HL-60 (cell line): ENCODE data around the gene COX4I1.
A peak's percentile ranks its signal among the peaks of the same experiment; 100 is the strongest.

Experiments
- DNase-seq, 2 experiments: peaks; one replicate each; pipeline ENCODE4 v3.0.0-alpha.2; 2010 to 2020; ENCODE audit warnings: low read depth in 1 of 2, low spot score in 1 of 2
- H3K27ac ChIP-seq: fragments of 250-450 bp; sonication (Bioruptor Pico); replicated peaks from 2 replicates; pipeline ENCODE4 v1.5.1; 2020; ENCODE audit warnings: mild to moderate bottlenecking, moderate library complexity
- H3K27me3 ChIP-seq: fragments of 250-450 bp; sonication (Bioruptor Pico); 2 replicates; pipeline ENCODE4 v1.5.1; 2021; ENCODE audit warnings: mild to moderate bottlenecking, moderate library complexity; ENCODE audit not compliant: insufficient read depth, poor library complexity, severe bottlenecking
- H3K4me3 ChIP-seq: replicated peaks from 2 replicates; pipeline ENCODE4 v1.5.1; 2011; ENCODE audit warnings: mild to moderate bottlenecking, control low read depth, low read length; ENCODE audit not compliant: insufficient read depth
- CTCF ChIP-seq: IDR thresholded peaks from one replicate; pipeline ENCODE4 v1.5.1; 2011; ENCODE audit warnings: low read length, control low read depth, inconsistent platforms; ENCODE audit not compliant: insufficient read depth
- GABPA ChIP-seq: IDR thresholded peaks from 2 replicates; pipeline ENCODE4 v1.6.1; 2012; ENCODE audit warnings: low read depth
- POLR2AphosphoS5 ChIP-seq: IDR thresholded peaks from 2 replicates; pipeline ENCODE4 v1.6.1; 2012; ENCODE audit warnings: low read depth
- REST ChIP-seq: IDR thresholded peaks from 2 replicates; pipeline ENCODE4 v1.6.1; 2012; ENCODE audit warnings: low read depth; ENCODE audit not compliant: insufficient replicate concordance
- SPI1 ChIP-seq: IDR thresholded peaks from 2 replicates; pipeline ENCODE4 v1.6.1; 2012; ENCODE audit warnings: low read depth, mild to moderate bottlenecking, borderline replicate concordance

COX4I1 gene

GRCh38 chr16:85830821-85831220 lies 31.3 kb downstream of the COX4I1 start:
- Histone ChIP-seq H3K4me3 (no peak overlapping the region), H3K27me3 (no peaks in the 10 kb centered on the region), H3K27ac (no peak overlapping the region)
- TF ChIP-seq REST = no peak
- no peak for TF ChIP-seq POLR2AphosphoS5
- no peak for TF ChIP-seq CTCF
- no peak for TF ChIP-seq GABPA
- TF ChIP-seq SPI1 = no peak
- DNase-seq = no peak

- H3K27ac ChIP-seq = no peak overlapping the region
- H3K27me3 ChIP-seq = no peaks in the 10 kb centered on the region
- DNase-seq = peak in 1 of 2 experiments; percentile 11
- no peak for TF ChIP-seq GABPA
- TF ChIP-seq REST = no peak
- TF ChIP-seq SPI1 = no peak
- no peak for TF ChIP-seq CTCF
- no peak for TF ChIP-seq POLR2AphosphoS5
- H3K4me3 ChIP-seq = no peak overlapping the region
Measured at GRCh38 chr16:85832570-85833218, 33.2 kb downstream of the COX4I1 start.

- Histone ChIP-seq H3K27me3 (no peaks in the 10 kb centered on the region), H3K27ac (no peak overlapping the region), H3K4me3 (no peak overlapping the region)
- TF ChIP-seq REST (no peak), CTCF (no peak), SPI1 (no peak; the same call in 1 of the 2 replicates), POLR2AphosphoS5 (no peak), GABPA (no peak)
- DNase-seq = no peak
Measured at GRCh38 chr16:85833219-85833920, 33.9 kb downstream of the COX4I1 start.
